Left lung (tissue), 10 donors: ENCODE data around the gene BTG2. TPM values are rescaled to one million over a fixed set of nuclear protein-coding genes. Genes with fewer than 3 reads are reported as not detected.

ENCODE experiments used
- ATAC-seq: fragments of 200-7000 bp; cut with Tn5 transposase; one replicate; pipeline ENCODE4 v1.9.1; 2020; ENCODE audit warnings: moderate library complexity
- DNase-seq, 4 donors: peaks; one replicate each; pipeline ENCODE4 v3.0.0-alpha.2; 2013 to 2020
- H3K27ac ChIP-seq, 2 donors: fragments of 200-600 bp; sonication (generic) in 1 of 2; one replicate each; pipeline versions ENCODE4 v1.5.0 to v1.8.0; 2020 to 2021
- H3K27me3 ChIP-seq, 2 donors: fragments of 200-600 bp; sonication (generic) in 1 of 2; one replicate each; pipeline versions ENCODE4 v1.5.0 to v1.8.0; 2020 to 2021
- H3K36me3 ChIP-seq, 2 donors: fragments of 200-600 bp; sonication (generic) in 1 of 2; one replicate each; pipeline versions ENCODE4 v1.5.0 to v1.8.0; 2020 to 2021
- H3K4me1 ChIP-seq, 2 donors: fragments of 200-600 bp; one replicate each; pipeline ENCODE4 v1.8.0; 2021
- H3K4me3 ChIP-seq, 2 donors: fragments of 200-600 bp; sonication (generic) in 1 of 2; one replicate each; pipeline versions ENCODE4 v1.5.0 to v1.8.0; 2020 to 2021; ENCODE audit warnings: mild to moderate bottlenecking in 1 of 2
- H3K9me3 ChIP-seq, 2 donors: fragments of 200-600 bp; sonication (generic) in 1 of 2; one replicate each; pipeline versions ENCODE4 v1.5.0 to v1.8.0; 2020 to 2021
- intact Hi-C, 2 donors: fragments of 100-400 bp; cut with DNase I; formaldehyde crosslinking; loops; one replicate each; pipeline versions ENCODE4 v1.11.2 to v1.14.2; 2022
- polyA plus RNA-seq, 6 donors: library from polyadenylated mRNA; unstranded; fragments of 120-200 nt; gene quantifications; one replicate each; pipeline ENCODE4 v1.2.1, GENCODE V29; 2013; ENCODE audit not compliant: insufficient read length in 6 of 6
- total RNA-seq, 2 donors: library from RNA; stranded (reverse); fragmentation: NEBNext Ultra II Directional; extraction: Animal tissue kit (Norgen Biotek cat#: 25700); gene quantifications; one replicate each; pipeline ENCODE4 v1.2.1, GENCODE V29; 2021
- TF ChIP-seq, protein P1 (sequence below), 2 donors: fragments of 200-600 bp; sonication (generic) in 1 of 2; IDR thresholded peaks; one replicate each; pipeline versions ENCODE4 v1.5.0 to v1.8.0; 2021; ENCODE audit warnings: antibody characterized with exemption in 2 of 2
- donor health status: DM: no; HTN: yes; CAD: no.
- donor health status: DM: no; HTN: no; CAD: no.

Gene BTG2
- total and polyA plus RNA-seq, 8 donors = 44.8 to 147 (median 78.2) TPM

DNA sequence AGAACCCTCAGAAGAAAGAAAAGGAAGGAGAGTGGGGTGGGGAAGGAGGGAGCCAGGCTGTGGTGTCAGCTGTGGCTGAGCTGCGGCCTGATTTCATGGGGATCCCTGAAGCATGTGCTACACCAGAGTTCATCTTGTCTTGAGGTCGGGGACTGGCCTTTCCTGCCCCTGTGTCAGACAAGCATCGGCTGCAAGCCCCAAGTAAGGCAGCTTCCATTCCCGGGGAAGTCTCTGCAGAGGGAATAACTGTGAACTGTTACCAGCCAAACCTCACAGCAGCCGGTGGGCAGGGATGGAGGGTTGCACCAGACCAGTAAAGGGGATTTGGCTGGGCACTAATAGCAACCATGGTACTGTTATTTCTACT, 35.7 kb upstream of the BTG2 start:
- Histone ChIP-seq H3K4me1 (peaks cover 5 to 67% of the 10 kb centered on the region in 2 donors), H3K4me3 (no peak overlapping the region), H3K27me3 (no peaks in the 10 kb centered on the region), H3K9me3 (no peaks in the 10 kb centered on the region), H3K36me3 (no peaks in the 10 kb centered on the region), H3K27ac (no peak overlapping the region)
- TF ChIP-seq, protein P1, sequence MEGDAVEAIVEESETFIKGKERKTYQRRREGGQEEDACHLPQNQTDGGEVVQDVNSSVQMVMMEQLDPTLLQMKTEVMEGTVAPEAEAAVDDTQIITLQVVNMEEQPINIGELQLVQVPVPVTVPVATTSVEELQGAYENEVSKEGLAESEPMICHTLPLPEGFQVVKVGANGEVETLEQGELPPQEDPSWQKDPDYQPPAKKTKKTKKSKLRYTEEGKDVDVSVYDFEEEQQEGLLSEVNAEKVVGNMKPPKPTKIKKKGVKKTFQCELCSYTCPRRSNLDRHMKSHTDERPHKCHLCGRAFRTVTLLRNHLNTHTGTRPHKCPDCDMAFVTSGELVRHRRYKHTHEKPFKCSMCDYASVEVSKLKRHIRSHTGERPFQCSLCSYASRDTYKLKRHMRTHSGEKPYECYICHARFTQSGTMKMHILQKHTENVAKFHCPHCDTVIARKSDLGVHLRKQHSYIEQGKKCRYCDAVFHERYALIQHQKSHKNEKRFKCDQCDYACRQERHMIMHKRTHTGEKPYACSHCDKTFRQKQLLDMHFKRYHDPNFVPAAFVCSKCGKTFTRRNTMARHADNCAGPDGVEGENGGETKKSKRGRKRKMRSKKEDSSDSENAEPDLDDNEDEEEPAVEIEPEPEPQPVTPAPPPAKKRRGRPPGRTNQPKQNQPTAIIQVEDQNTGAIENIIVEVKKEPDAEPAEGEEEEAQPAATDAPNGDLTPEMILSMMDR (IDR thresholded peaks at IDR 0.05) = no peak
- no peak for ATAC-seq
- no peak for DNase-seq
- intact Hi-C loops = loop anchor here in 1 of 2 donors (5.0 to 10.0 kb wide), 2 partner anchors 68 to 215 kb away; no protein-coding TSS in a partner anchor

DNA sequence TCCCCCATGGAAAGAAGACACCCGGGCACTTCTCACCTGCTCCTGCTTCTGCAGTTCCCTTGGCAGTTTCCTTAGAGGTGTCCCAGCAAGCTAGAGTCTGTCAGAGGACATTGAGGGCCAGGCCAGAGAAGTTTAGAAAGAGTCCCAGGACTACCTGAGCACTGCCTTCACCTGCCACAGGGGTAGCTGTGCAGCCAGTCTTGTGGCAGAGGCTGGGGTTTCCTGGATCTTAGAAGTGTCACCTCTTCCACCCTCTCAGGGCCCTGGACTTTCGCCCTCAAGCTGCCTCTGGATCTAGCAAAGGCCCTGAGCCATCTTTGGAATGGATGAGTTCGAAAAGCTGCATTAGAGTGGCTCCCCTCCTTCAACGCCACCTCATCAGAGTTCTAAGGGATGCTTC, 34.9 kb upstream of the BTG2 start:
- intact Hi-C loops = loop anchor here in 1 of 2 donors (5.0 to 10.0 kb wide), 2 partner anchors 67 to 214 kb away; no protein-coding TSS in a partner anchor
- Histone ChIP-seq H3K4me1 (peaks cover 5 to 75% of the 10 kb centered on the region in 2 donors), H3K36me3 (no peaks in the 10 kb centered on the region), H3K27ac (peak overlapping the region in 1 of 2 donors; percentile 71), H3K27me3 (no peaks in the 10 kb centered on the region), H3K9me3 (no peaks in the 10 kb centered on the region), H3K4me3 (no peak overlapping the region)
- ATAC-seq = no peak
- TF ChIP-seq, protein P1 (IDR thresholded peaks at IDR 0.05) = no peak
- no peak for DNase-seq

DNA sequence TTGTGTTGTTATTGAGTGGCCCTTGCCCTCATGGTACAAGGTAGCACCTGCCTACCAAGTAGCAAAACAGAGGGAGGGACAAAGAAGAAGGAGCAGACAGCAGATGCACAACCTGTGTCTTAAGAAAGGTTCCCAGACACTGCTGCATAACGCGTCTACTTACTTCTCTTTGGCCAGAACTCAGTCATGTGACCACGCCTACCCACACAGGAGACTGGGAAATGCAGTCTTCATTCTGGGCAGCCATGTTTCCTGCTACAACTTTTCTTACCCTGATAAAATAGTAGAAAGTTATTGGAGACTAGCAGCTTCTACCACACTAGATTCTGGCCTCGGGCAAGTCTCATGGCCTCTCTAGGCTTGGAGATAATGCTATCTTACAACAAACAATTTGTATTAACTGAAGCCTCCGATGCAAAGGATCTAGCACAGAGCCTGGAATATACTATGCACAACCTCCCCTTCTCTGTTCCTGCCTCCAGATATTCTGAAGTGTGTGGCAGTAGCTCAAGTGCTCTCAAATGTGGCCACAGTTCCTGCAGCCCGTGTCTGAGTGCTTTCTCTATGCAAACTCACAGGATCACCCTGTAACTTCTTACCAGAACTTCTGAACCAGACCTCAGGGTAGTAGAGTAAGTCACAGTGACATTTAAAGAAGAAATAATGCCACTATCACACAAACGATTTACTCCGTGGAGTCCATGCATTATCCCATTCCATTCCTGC, 34.1 kb upstream of the BTG2 start:
- no peak overlapping the region for H3K4me3 ChIP-seq
- no peaks in the 10 kb centered on the region for H3K36me3 ChIP-seq
- peak in 2 of 4 donors; percentile 70 to 81 for DNase-seq
- no peaks in the 10 kb centered on the region for H3K27me3 ChIP-seq
- peak overlapping the region; percentile 42 to 71 for H3K27ac ChIP-seq
- ATAC-seq = peak; percentile 65
- no peaks in the 10 kb centered on the region for H3K9me3 ChIP-seq
- TF ChIP-seq, protein P1 (IDR thresholded peaks at IDR 0.05) = no peak
- intact Hi-C loops = loop anchor here in 1 of 2 donors (5.0 to 10.0 kb wide), 2 partner anchors 66 to 214 kb away; no protein-coding TSS in a partner anchor
- H3K4me1 ChIP-seq = peaks cover 5 to 80% of the 10 kb centered on the region in 2 donors

DNA sequence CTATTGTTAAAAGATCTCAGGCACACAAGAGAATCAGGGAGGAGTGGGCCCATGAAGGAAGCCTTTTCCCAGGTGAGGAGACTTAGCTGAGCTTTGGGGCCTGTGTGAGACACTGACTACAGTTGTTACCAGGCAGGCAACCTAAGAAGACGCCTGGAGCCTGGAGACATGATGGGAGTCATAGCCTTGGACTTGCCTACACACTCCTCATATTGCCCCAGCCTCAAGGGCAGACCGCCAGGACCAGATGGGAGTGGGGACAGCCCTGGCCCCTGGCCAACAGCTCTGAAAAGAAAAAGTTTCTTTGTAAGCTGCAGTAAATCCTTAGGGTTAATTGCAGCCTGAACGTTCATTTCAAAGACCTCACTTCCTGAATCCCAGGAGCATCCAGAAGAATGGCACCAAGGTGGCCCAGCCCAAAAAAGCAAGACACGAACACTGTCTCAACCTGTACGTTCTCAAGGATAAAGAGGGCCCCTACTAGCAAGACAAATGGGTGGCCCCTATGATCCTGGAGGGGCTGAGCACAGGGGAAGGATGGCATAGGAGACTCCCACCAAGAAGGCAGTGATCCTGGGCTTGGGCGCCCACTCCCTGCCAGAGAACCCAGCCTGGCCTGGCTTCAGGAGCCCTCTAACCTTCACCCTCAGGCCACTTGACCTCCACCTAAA, 33.2 kb upstream of the BTG2 start:
- DNase-seq (peak in 1 of 4 donors; percentile 65), ATAC-seq (no peak)
- H3K27ac ChIP-seq = peak overlapping the region; percentile 19 to 71
- H3K36me3 ChIP-seq = no peaks in the 10 kb centered on the region
- TF ChIP-seq, protein P1 (IDR thresholded peaks at IDR 0.05) = no peak
- H3K4me3 ChIP-seq = no peak overlapping the region
- peaks cover 5 to 85% of the 10 kb centered on the region in 2 donors for H3K4me1 ChIP-seq
- H3K9me3 ChIP-seq = no peaks in the 10 kb centered on the region
- no peaks in the 10 kb centered on the region for H3K27me3 ChIP-seq
- intact Hi-C loops = loop anchor here in 1 of 2 donors (5.0 to 10.0 kb wide), 2 partner anchors 65 to 213 kb away; no protein-coding TSS in a partner anchor
